BJ (cell line): ENCODE data around the gene NXNL2. TPM values are rescaled to one million over a fixed set of nuclear protein-coding genes. Genes with fewer than 3 reads are reported as not detected.

Source experiments
- CTCF ChIA-PET: fragments of 350-600 bp; formaldehyde crosslinking; extraction: SDS; loops from one replicate; lab custom pipeline; 2021; ENCODE audit warnings: antibody characterized with exemption, inconsistent platforms; lab: Yijun Ruan, JAX
- POLR2A ChIA-PET: fragments of 300-600 bp; sonication (Branson Sonifier 250); formaldehyde crosslinking; extraction: SDS; loops from one replicate; lab custom pipeline; 2021; ENCODE audit warnings: antibody characterized with exemption; lab: Charles Lee
- DNase-seq: peaks from one replicate; pipeline ENCODE4 v3.0.0-alpha.2; 2011; ENCODE audit warnings: low read depth
- H3K27me3 ChIP-seq: 2 replicates; pipeline ENCODE4 v1.6.0; 2011; ENCODE audit warnings: low read length; ENCODE audit not compliant: control insufficient read depth, insufficient read depth
- H3K36me3 ChIP-seq: 2 replicates; pipeline ENCODE4 v1.5.1; 2011; ENCODE audit warnings: low read length; ENCODE audit not compliant: control insufficient read depth, insufficient read depth
- H3K4me3 ChIP-seq: 2 replicates; pipeline ENCODE4 v1.5.1; 2011; ENCODE audit warnings: low read depth, mild to moderate bottlenecking, control low read depth, low read length
- polyA plus RNA-seq: library from polyadenylated mRNA; depleted of rRNA; stranded (reverse); fragments of >200 nt; gene quantifications from 2 replicates; pipeline ENCODE4 v1.2.3, GENCODE V29; 2011
- TF ChIP-seq, protein P1 (sequence below): IDR thresholded peaks from 2 replicates; pipeline ENCODE4 v1.5.1; 2011; ENCODE audit warnings: low read depth, mild to moderate bottlenecking, control low read depth, inconsistent platforms, low read length, moderate library complexity; ENCODE audit not compliant: insufficient read depth

The NXNL2 gene
- polyA plus RNA-seq, 1 experiment, result 5.5 TPM

DNA sequence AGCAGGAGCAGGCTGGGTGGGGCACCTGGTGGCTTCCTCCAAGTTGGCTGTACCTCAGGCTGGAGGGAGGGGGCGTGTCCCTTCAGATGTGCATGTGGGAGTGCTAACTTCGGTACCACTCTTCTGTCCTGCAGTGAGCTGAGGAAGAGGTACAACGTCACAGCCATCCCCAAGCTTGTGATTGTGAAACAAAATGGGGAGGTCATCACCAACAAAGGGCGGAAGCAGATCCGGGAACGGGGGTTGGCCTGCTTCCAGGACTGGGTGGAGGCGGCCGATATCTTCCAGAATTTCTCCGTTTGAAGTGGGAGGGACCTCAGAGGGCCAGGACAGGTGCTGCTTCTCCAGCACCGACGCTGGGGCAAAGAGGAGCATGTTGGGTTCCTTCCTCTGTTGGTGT is 9.3 kb downstream of the NXNL2 start:
- TF ChIP-seq, protein P1, sequence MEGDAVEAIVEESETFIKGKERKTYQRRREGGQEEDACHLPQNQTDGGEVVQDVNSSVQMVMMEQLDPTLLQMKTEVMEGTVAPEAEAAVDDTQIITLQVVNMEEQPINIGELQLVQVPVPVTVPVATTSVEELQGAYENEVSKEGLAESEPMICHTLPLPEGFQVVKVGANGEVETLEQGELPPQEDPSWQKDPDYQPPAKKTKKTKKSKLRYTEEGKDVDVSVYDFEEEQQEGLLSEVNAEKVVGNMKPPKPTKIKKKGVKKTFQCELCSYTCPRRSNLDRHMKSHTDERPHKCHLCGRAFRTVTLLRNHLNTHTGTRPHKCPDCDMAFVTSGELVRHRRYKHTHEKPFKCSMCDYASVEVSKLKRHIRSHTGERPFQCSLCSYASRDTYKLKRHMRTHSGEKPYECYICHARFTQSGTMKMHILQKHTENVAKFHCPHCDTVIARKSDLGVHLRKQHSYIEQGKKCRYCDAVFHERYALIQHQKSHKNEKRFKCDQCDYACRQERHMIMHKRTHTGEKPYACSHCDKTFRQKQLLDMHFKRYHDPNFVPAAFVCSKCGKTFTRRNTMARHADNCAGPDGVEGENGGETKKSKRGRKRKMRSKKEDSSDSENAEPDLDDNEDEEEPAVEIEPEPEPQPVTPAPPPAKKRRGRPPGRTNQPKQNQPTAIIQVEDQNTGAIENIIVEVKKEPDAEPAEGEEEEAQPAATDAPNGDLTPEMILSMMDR, result no peak
- no peak for DNase-seq
- Histone ChIP-seq H3K27me3 (no peaks in the 10 kb centered on the region), H3K36me3 (peaks cover 4% of the 10 kb centered on the region), H3K4me3 (no peak overlapping the region)
- ChIA-PET POLR2A (no interaction called here), CTCF (interaction anchor here (0.9 kb wide), 1 partner anchor 32 kb away, joined by 3 read pairs; no protein-coding TSS in a partner anchor)

DNA sequence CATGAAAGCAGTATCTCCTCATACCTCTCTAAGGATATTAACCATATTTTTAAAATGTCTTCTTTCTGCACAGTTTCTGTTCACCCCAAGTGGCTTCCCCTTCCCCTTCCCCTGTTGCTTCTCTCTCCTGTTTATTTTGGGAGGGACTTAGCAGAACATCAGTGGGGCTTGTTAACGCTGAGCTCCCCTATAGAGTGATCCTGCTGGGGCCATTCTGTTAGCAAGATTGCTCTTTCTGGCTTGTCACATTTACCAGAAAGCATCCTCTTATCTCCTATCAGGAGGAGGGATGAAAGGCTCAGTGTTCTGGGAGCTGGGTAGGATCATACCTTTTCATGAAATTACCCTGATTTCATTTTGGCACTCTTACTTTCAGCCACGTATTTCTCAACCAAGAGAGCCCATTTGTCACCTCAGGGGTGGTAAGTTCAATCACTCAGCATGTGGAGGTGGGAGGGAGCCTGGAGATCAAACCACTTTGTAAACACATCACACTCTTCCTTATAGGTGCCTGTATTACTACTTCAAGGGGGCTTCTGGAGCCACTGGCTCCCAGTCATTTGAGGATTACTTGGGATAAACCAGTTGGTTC is 16.7 kb downstream of the NXNL2 start:
- no peaks in the 10 kb centered on the region for H3K27me3 ChIP-seq
- no peak overlapping the region for H3K4me3 ChIP-seq
- CTCF ChIA-PET, result no interaction called here
- peaks cover 1% of the 10 kb centered on the region for H3K36me3 ChIP-seq
- no peak for DNase-seq
- POLR2A ChIA-PET, result no interaction called here
- TF ChIP-seq, protein P1, result no peak

DNA sequence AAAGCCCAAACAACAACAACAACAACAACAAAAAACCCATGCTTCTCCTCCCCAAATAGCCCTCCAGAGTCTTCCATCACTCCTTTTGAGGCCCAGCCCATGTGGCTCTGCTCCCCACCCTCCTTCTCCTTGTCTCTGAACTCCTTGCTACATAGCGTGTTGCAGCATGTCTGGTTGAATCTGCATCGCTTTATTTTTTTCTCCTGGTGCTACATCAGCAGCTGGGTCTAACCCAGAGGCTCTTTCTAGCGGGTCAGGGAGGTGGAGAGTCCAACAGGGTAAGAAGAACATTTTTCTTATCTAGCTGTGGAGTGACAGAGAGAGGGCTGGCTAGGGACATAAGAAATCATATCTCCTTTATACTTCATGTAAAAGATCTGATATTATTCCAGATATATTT is 18.4 kb downstream of the NXNL2 start:
- ChIA-PET CTCF (no interaction called here), POLR2A (no interaction called here)
- H3K27me3 ChIP-seq, result no peaks in the 10 kb centered on the region

DNA sequence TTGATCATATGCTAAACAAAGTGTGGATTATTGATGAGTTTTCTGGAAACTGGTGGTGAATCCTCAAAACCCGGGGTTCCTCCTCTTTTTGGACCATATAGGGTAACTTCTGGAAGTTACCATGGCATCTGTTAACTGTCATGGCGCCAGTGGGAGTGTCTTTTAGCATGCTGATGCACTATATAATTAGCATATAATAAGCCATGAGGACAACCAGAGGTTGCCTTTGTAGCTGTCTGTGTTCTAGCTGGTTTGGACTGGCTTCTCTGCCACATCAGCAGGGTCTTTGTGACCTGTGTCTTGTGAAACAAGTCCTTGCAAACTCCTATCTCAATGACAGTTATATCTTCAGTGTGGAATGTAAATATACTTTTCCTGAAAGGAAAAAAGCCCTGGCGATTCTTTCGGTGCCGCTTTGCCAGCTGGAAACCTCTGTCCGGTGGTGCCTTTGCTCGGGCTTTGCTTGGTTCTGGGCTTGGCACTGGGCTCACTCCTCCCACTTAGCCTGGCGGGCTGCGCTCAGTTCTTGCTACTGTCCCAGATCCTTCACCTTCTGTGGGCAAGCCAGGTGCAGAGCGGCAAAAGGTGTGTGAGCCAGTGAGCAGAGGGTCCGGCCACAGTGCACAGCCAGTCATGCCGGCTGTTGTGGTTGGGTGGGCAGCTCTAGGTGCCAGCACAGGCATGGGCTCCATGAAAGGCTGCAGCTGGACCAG is 20.4 kb downstream of the NXNL2 start:
- POLR2A ChIA-PET, result no interaction called here
- CTCF ChIA-PET, result no interaction called here

More for the DNA sequence above, 18.4 kb downstream of the NXNL2 start:
- TF ChIP-seq, protein P1, result no peak
- DNase-seq, result no peak
- Histone ChIP-seq H3K4me3 (no peak overlapping the region), H3K36me3 (peaks cover 1% of the 10 kb centered on the region)

DNA sequence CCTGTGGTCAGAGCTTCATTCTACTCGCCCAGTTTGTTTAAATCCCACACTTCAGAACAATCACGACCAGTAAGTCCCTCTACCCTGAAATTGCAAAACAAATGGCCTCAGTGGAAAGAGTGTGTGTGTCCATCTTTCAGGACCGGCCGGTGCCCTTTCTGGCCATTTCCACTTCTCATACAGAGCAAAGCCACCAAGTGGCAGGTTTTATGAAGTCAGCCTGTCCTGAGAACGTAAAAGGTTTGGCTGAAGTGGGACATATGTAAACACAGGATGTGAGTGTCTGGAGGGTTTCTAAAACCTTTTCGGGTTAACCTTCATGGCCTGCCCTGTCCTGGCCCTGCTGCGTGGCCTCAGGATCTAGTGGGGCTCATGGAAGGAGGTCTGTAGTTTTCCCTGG is 24.7 kb downstream of the NXNL2 start:
- POLR2A ChIA-PET, result no interaction called here
- H3K27me3 ChIP-seq, result no peaks in the 10 kb centered on the region
- H3K4me3 ChIP-seq, result no peak overlapping the region
- H3K36me3 ChIP-seq, result no peaks in the 10 kb centered on the region
- TF ChIP-seq, protein P1, result no peak
- CTCF ChIA-PET, result no interaction called here
- DNase-seq, result no peak

More for the DNA sequence above, 20.4 kb downstream of the NXNL2 start:
- TF ChIP-seq, protein P1, result no peak
- no peaks in the 10 kb centered on the region for H3K27me3 ChIP-seq
- no peak overlapping the region for H3K4me3 ChIP-seq
- peaks cover 1% of the 10 kb centered on the region for H3K36me3 ChIP-seq
- no peak for DNase-seq
